Posterior cingulate gyrus (tissue), 11 donors: ENCODE measurements around the gene RAB17.
"Not testable (repeated sequence)": the region's sequence is repeated elsewhere in the genome, so short reads cannot be mapped to it uniquely, and the experiment has no call there.

ENCODE experiments used
- DNase-seq, 10 donors: peaks; one replicate each; pipeline versions ENCODE4 v3.0.0 to v3.0.0-alpha.2; 2020 to 2021; ENCODE audit warnings: mixed read lengths in 3 of 10
- intact Hi-C: fragments of 100-400 bp; cut with DNase I; formaldehyde crosslinking; loops from one replicate; pipeline ENCODE4 v1.15.1; 2023

The RAB17 gene

DNA sequence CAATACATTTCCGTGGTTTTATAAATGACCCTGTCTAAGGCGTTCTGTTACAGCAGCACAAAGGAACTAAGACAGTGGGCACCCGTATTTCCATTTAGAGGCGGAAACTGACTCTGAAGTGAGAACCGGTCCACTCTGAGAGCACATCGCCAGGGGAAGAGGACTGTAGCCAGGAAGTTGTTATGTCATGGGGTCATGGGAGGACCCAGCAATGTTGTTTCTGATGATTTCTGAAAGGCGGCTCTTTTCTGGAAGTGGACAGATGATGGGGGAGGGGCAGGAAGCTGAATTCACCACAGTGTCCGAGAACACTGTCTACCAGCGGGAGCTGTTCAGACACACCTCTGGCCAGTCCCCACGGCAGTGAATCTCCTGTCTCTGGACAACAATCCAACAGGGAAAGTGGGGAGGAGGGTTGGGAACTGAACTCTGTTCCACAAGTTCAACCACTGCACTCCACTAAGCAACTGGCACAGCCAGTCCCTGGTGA, 34.7 kb upstream of the RAB17 start:
- intact Hi-C loops, result no loop called here
- DNase-seq, result no peak

DNA sequence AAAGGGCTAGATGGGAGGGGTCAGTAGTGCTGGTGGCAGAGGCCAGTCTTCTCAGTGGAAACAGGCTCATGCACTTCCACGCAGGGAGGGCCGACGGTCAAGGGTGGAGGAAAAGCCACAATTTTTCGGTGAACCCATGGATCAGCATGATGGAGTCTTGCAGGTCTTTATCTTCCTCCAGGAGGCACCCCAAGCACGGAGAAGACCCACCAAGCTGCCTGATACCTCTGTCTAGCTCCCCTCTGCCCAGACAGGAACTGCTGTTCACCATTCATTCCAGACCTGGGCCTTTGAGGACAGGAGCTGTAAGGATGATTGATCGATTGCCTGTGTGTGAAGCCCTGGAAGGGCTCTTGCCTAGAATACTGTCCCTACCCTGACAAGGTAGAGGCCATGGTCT, 34.0 kb upstream of the RAB17 start:
- DNase-seq, result no peak
- intact Hi-C loops, result no loop called here

DNA sequence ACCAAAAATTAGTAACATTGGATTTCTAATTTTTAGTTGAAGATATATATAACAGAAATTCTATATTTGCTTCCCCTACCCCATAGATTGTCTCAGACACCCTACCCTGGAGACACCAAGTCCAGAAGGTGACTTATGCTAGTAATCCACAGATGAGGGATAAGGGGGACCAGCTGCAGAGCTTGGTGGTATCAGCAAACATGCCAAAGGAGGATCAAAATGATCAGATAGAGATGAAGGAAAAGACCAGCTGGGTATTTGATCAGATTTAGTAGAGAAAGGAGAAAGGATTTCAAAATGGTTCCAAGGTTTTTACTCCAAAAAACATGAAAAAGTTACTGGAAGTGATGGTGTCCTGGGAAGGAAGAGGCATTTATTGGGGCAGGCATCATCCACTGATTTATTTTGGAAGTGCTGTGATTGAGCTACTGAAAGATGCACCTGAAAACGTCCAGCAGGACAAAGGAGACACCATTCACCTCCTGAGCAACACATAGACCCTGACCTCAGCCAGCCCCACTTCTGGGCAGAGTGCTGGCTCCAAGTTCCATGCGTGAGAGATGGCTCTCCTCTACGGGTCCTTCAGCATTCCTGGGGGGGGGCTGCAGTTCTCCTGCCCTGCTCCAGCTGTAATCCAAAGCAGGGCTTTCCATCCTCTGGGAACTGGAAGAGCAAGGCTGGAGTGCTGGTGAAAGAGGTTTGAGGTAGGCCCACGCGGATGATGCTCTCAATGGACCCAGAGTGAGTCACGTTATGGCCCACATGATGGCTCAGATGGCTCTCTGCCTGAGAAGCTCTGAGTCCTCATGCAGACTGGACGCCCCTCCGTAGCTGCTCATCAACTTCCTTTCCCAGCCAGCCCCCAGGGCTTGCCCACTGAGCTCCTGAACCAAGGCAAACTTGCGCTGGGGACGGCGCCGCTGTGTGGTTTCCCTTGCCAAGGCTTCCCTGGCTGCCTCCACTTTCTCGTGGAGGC, 33.2 kb upstream of the RAB17 start:
- intact Hi-C loops, result no loop called here
- no peak for DNase-seq

DNA sequence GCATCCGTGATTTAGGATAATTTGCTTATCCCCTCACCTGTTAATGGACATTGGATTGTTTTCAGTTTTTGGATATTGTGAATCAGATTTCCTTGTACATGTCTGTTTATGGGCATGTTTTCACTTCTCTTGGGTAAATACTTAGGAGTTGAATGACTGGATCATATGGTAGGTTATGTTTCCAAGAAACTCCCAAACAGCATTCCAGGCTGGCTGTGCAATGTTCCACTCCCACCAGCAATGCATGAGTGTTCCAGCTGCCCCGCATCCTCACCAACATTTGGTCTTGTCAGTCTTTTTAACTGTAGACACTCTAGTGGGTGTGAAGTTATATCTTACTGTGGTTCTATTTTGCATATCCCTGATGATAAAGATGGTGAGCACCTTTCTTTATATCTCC, 27.9 kb upstream of the RAB17 start:
- intact Hi-C loops, result no loop called here
- DNase-seq, result no peak

DNA sequence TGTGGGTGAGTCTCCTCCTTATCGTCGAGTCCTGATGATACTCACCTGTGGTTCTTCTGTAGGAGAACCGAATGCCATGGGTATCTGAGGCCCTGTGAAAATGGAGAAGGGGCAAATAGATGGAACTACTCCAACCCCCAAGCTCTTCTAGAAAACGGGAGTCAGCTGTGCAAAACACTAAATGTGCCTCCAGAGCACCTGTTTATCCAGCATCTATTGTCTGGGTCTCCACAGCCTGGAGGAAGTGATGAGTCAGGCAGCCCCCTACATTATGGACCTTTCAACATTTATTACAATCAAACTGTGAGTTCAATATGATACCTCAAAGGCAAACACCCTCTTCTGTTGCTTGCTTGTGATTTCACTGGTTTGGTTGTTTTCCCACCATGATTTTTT, 27.1 kb upstream of the RAB17 start:
- intact Hi-C loops, result no loop called here
- DNase-seq, result no peak

DNA sequence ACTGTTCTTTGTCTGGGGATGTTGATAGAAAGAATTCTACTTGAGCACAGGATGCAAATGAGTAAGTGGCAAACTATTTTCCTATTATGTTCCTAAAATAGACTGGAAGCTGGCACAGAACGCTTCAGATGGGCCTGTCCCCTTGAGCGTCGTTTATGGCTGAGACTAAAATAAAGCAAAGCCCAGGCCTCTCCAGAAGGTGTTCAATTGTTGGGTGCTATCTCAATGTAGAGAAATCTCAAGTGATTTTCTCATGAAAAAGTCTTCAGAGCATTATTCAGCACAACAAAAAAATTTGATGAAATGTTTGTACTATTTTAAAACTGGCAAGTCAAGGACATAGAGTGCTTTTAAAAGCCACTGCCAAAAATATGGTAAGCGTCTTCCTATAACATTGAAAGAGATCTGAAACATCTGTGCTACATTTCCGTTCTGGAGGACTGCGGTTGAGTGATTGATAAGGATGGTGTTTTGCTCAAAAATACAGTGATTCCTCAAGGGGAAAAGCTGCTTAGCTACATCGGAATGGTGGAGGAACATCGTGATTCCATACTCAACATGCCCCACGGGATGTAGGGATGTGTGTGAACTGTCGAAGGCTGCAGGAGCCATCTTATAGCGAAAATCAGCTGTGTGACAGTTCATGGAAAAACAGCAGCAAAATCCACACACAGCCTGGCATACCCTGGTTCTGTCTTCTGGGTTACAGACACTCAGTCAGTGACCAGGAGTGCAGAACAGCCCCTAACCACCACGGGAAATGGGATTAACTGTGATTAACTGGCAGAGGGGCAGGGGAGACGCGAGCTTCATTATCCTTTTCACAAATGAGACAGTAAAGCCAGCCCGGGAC, 26.4 kb upstream of the RAB17 start:
- intact Hi-C loops, result no loop called here
- DNase-seq, result peak in 1 of 10 donors; percentile 56

DNA sequence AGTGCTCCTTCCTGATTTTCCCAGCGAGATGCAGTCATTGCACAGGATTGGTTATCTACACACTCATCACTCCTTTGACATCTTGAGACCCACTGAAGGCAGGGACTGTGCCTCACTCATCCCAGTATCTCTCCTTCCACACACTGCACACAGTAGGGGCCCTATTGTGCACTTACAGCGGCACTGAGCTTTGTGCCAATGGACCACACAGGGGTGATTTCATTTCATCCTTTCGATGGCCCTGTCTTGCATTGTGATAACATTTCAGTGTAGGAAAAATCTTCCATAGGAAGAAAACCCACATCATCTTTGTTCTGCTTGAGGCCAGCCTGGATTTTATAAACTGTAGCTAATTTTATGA, 25.8 kb upstream of the RAB17 start:
- no peak for DNase-seq
- intact Hi-C loops, result no loop called here

DNA sequence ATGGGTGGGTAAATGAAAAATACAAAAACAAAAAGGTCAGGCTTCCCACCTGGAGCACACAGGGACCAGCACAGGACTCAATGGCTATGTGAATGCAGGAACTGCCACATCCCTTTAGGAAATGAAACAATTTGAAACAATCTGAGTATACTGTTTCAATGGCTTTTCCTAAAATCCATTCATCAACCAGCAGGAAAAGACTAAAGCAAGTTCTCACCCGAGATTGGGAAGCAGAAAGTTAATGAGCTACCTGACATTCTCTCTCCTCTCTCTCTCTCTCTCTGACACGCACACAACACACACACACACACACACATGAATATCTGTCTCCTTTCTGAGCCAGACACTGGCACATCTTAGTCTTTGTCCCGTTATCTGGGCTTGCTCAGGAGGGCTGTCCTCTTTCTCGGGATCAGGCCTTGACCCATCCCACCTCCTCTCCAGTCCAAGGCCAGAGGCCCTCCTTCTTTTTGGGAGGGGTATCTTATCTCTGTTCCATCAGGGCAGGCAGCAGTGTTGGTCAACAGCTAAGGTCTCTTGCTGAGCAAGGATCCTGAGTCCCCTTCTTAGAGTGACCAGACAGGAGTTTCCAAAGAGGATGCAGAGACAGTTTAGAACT, 25.2 kb upstream of the RAB17 start:
- intact Hi-C loops, result no loop called here
- DNase-seq, result no peak

DNA sequence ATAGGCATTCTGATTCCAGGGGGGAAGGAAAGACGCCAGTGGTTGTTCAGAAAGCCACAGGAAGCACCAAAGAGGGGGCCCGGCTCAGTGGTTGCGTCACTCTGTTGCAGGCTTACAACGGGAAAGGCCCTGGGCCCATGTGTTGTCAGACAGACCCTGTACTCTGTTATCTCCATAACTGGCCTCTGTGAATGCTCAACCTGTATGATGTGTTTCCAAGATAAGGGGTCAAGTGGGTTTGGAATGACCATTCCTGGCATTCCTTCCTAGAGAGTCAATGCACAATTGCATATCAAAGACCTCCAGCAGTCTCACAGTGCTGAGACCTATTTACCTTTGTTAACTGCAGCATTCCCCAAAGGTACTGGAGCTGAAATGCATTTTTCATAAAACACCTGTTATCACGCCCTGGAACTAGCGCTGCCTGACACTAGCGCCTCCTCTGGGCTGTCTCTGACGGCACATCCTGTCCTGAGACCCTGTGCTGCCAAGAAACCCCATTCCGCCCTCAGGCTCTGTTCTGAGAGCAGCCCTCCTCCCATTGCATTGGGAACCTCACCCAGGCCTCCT, 23.7 kb upstream of the RAB17 start:
- peak in 1 of 10 donors; percentile 50 for DNase-seq

DNA sequence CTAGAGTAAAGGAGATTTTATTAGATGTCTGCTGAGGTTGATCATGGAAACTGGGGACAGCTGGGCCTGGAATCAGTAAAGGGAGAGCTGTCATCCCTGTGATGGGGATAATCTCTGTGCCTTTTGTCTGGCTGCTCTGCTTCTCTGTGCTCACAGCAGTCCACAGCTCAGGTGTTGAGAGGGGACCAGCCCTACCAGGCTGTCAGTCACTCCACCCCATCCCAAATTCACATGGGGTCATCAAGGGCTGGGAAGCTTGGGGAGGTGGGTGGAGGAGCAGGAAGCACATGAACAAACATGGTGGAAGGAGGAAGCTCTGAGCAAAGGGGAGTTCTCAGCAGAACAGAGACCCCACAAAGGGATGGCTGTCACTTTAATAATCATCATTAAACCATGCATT, 23.1 kb upstream of the RAB17 start:
- intact Hi-C loops, result no loop called here
- no peak for DNase-seq

More for the DNA sequence above, 23.7 kb upstream of the RAB17 start:
- intact Hi-C loops, result no loop called here

DNA sequence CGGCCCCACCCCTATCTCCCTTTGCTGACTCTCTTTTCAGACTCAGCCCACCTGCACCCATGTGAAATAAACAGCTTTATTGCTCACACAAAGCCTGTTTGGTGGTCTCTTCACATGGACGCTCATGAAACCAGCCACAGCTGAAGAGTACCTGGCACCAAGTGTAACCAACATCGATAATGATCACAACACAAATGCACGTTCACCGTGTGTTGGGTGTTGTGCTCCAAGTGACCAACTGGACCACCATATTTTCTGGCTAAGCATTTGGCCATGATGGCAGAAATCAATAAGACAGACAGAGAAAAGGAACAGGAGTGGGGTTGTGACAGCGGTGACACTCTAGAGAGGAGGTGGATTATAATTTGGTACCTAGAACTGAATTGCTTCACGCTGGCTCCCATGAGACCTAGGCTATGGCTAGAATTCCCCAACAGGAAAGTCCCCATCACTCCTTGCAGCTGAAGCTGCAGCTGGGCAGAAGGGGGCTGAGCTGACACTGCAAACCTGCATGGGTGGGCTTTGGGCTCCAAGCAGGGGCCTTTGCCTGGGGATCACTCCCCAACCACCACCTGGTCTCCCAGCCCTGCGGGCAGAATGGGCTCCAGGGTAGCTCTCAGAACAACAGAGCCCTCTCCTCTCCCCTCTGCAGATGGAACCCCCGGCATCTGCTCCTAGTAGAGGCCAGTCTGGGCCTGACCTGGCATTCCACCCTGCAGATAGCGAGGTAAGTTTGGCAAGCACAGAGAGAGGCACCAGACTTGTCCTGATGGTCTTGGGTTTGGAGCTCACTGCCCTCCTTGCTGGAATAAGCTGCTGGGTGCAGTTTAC, 22.2 kb upstream of the RAB17 start:
- peak in 1 of 10 donors; percentile 36 for DNase-seq
- intact Hi-C loops, result no loop called here

DNA sequence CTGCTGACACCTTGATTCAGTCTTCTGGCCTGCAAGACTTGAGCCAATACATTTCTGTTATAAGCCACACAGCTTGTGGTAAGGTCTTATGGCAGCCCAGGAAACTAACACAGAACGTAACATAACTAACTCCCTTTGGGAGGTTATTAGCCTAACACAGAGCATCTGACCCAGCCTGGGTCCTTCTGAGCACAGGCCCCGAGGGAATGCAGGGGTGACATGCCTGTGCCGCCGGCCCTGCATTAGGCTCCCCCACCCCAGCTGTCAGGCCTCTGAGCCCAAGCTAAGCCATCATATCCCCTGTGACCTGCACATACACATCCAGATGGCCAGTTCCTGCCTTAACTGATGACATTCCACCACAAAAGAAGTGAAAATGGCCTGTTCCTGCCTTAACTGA, 16.0 kb upstream of the RAB17 start:
- DNase-seq, result peak in 1 of 10 donors; percentile 25
- intact Hi-C loops, result not testable (repeated sequence)

DNA sequence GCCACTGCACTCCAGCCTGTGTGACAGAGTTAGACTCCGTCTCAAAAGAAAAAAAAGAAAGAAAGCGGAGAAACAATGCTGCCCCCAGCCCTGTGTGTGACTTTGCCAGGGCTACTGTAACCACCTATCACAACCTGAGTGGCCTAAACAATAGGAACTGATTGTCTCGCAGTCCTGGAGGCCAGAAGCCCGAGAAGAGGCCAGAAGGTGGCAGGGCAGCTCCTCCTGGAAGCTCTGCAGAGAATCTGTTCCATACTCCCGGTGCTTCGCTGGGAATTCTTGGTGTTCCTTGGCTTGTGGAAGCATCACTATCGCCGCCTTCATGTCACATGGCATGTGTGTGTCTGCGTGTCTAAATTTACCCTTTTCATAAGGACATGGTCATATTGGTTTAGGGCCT, 14.4 kb upstream of the RAB17 start:
- peak in 1 of 10 donors; percentile 14 for DNase-seq
- intact Hi-C loops, result no loop called here

DNA sequence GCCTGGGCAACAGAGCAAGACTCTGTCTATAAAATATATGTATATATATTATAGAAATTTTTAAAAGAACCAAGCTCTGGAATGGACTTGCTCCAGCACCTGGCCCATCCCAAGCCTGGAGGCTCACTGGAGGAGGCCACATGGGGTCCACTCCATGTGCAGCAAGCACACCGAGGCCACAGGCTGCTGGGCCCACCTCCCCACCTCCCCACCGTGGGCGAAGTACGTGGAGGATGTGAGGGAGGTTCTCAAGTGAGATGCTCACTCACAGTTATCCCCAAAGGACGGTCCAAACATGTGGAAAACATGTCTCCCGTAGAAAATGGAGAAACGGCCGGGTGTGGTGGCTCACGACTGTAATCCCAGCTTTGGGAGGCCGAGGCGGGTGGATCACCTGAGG, 13.9 kb upstream of the RAB17 start:
- peak in 1 of 10 donors; percentile 68 for DNase-seq
- intact Hi-C loops, result no loop called here

DNA sequence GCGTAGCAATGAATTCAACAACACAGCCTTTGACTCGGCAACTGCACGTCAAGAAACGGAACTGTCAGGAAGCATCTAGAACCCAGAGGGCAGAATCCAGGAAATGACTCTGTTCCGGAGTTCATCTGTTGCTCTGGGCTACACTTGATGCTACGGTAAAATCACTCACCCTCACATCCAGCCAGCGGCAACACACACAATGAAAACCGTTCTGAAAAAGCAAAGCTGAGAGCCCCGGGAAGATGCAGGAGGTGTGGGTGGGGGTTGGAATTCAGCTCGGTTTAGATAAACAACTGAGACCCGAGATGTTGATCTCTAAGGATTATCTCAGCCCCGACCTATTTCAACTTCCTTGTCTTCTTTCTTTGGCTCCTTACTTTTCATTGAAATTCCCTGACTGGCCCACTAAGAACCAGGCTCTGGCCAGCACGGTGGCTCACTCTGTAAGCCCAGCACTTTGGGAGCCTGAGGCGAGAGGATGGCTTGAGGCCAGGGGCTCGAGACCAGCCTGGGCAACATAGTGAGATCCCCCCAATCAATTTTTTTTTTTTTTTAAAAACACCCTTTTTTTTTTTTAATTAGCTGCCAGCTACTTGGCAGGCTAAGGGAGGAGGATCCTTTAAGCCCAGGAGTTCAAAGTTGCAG, 13.3 kb upstream of the RAB17 start:
- intact Hi-C loops, result no loop called here
- peak in 1 of 10 donors; percentile 29 for DNase-seq

DNA sequence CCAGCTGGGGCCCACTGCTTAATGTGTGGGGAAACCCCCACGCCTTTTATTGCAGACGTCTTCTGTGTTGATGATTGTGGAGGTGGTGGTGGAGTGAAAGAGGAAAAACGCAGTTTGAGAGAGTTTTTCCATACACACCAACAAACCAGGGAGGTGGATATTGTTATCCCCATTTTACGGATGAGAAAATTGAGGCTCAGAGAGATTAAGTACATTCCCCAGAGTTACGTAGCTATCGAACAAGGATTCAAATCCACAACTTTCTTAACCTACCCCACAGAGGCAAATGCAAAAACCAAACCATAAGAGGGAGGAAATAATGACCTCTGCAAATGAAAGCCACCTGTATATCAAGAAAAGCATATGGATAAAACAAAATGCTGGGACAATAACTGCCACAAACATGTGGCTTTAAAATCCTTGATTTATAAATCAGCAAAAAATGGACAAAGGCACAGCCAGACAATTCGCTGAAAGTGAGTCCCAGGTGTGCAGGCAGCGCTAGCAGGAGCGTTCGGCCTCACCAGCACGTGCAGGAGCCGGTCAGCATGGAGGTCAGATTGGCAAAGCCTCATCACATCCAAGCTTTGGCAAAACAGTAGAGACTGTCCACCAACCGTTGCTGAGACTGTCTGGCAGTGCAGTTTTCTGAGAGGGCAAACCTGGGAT, 12.6 kb upstream of the RAB17 start:
- peak in 1 of 10 donors; percentile 45 for DNase-seq
- intact Hi-C loops, result no loop called here

DNA sequence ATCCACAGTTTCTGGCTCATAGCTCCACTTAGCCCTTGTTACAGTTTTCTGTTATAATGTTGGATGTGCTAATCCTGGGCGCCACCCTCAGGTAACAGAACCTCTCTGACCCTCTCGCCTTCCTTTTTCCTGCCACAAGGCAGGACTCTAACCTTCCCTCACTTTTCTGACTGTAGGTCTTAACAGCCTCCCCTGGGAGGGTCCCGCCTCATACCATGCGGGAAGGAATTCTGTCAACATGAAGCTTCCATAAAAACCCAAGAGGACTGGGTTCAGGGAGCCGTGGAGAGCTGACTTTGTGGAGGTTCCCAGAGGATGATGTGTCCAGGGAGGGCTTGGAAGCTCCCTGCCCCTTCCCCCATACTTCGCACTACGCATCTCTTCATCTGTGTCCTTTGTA, 11.9 kb upstream of the RAB17 start:
- intact Hi-C loops, result no loop called here
- peak in 1 of 10 donors; percentile 23 for DNase-seq

DNA sequence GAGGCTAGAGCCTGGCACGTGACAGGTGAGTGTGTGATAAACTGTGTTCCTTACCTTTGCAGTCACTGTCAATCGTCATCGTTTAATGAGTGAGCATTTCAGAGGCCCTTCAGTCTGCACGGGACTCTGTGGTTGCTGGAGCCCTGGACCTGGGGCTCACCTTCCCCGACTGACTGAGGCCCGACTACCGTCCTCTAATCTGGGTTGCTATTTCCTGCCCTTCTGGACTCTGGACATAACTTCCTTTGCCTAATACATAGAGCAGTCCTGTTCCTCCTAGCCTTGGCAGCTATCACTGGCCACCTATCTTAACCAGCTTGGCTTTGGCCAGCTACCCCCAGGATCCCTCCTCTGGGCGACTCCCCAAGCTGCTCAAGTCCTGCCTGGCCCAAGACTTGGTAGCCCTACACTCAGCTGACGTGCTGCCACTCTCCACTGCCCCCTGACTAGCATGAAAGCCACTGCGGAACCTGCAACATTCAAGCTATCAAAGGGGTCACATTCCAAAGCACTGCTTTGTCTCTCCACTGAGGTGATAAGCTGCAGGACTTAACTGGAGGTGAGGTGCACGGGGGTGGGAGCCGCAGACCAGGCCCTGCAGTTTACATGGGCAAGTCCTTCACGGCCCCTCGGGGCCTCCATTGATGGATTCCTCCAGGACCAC, 11.1 kb upstream of the RAB17 start:
- intact Hi-C loops, result no loop called here
- peak in 1 of 10 donors; percentile 34 for DNase-seq
